ENCODE results near the gene MEN1.

MEN1 gene

GRCh38 chr11:64754124-64754918 lies 56.0 kb downstream of the MEN1 start (continued):
- no peak for TF ChIP-seq PRDM2 (tag by site-specific recombination; IDR thresholded peaks at IDR 0.05; ENCODE audit: borderline replicate concordance)
- TF ChIP-seq GLI4 (tag by site-specific recombination; IDR thresholded peaks at IDR 0.05): no peak
- no peak for TF ChIP-seq ZNF175 (tag by site-specific recombination; IDR thresholded peaks at IDR 0.05)
- no peak for TF ChIP-seq ZNF24 (tag by site-specific recombination; IDR thresholded peaks at IDR 0.05)
- no peak for TF ChIP-seq ZNF658 (tag by site-specific recombination; IDR thresholded peaks at IDR 0.05)

Data from HEK293 (cell line).